ENCODE results near the gene FAM43A. TPM values are rescaled to one million over a fixed set of nuclear protein-coding genes. Genes with fewer than 3 reads are reported as not detected.

FAM43A gene
- total RNA-seq, 1 donor from 2014 or later: 33.5 TPM

- DNase-seq (ENCODE audit: low spot score): no peak
- H3K36me3 Mint-ChIP-seq (ENCODE audit: low read depth, unreplicated experiment): peaks cover 24% of the 10 kb centered on the region
Observed at GRCh38 chr3:194664857-194665256, 20.8 kb upstream of the FAM43A start.

DNA sequence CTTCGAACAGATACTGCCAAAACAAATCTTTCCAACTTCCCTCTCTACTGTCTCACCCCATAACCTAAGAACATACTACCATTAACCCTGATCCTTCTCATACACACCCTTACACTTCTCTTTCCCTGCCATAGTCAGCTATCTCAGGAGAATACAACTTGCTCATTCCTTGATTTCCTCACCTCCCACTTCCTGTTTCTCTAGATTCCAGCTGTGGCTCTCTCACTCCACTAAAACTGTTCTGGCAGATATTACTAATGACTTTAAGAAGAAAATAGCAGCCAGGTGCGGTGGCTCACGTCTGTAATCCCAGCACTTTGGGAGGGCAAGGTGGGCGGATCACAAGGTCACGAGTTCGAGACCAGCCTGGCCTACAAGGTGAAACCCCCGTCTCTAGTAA lies 18.3 kb upstream of the FAM43A start:
- Mint-ChIP-seq H3K27me3 (ENCODE audit: unreplicated experiment) (no peaks in the 10 kb centered on the region), H3K9me3 (ENCODE audit: unreplicated experiment) (no peaks in the 10 kb centered on the region), H3K4me1 (ENCODE audit: unreplicated experiment) (peaks cover 17% of the 10 kb centered on the region), H3K27ac (ENCODE audit: unreplicated experiment) (peak overlapping the region; percentile 65), H3K4me3 (ENCODE audit: unreplicated experiment) (no peak overlapping the region), H3K36me3 (ENCODE audit: low read depth, unreplicated experiment) (peaks cover 24% of the 10 kb centered on the region)
- TF ChIP-seq CTCF (IDR thresholded peaks at IDR 0.05; ENCODE audit: unreplicated experiment): no peak
- DNase-seq (ENCODE audit: low spot score): no peak

More at GRCh38 chr3:194664857-194665256, 20.8 kb upstream of the FAM43A start:
- H3K27me3 Mint-ChIP-seq (ENCODE audit: unreplicated experiment): no peaks in the 10 kb centered on the region
- peaks cover 28% of the 10 kb centered on the region for H3K4me1 Mint-ChIP-seq (ENCODE audit: unreplicated experiment)
- H3K9me3 Mint-ChIP-seq (ENCODE audit: unreplicated experiment): no peaks in the 10 kb centered on the region
- peak overlapping the region; percentile 43 for H3K4me3 Mint-ChIP-seq (ENCODE audit: unreplicated experiment)
- TF ChIP-seq CTCF (IDR thresholded peaks at IDR 0.05; ENCODE audit: unreplicated experiment): no peak
- no peak overlapping the region for H3K27ac Mint-ChIP-seq (ENCODE audit: unreplicated experiment)

DNA sequence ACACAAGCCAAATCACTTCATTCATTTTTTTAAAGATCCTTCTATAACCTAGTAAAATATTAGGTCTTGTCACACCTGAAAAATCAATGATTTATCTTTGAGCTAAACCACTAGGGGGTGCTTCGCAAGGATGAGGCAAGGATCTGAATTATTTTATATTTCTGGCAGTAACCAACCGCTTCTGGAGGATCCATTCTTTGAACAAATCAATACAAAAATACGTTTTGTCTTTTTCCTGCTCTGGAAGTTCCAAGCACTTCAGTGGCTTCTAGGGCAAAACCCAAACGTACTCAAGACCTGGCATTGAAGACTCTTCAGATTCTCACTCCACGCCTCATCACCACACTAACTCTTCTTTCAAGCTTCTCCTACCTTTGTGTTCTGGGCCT lies 14.2 kb upstream of the FAM43A start:
- H3K4me1 Mint-ChIP-seq (ENCODE audit: unreplicated experiment): peaks cover 22% of the 10 kb centered on the region
- no peak for DNase-seq (ENCODE audit: low spot score)
- no peaks in the 10 kb centered on the region for H3K9me3 Mint-ChIP-seq (ENCODE audit: unreplicated experiment)
- peak; percentile 92 for TF ChIP-seq CTCF (IDR thresholded peaks at IDR 0.05; ENCODE audit: unreplicated experiment)
- peak overlapping the region; percentile 98 for H3K4me3 Mint-ChIP-seq (ENCODE audit: unreplicated experiment)
- peaks cover 2% of the 10 kb centered on the region for H3K27me3 Mint-ChIP-seq (ENCODE audit: unreplicated experiment)
- H3K27ac Mint-ChIP-seq (ENCODE audit: unreplicated experiment): peak overlapping the region; percentile 96
- peaks cover 7% of the 10 kb centered on the region for H3K36me3 Mint-ChIP-seq (ENCODE audit: low read depth, unreplicated experiment)

DNA sequence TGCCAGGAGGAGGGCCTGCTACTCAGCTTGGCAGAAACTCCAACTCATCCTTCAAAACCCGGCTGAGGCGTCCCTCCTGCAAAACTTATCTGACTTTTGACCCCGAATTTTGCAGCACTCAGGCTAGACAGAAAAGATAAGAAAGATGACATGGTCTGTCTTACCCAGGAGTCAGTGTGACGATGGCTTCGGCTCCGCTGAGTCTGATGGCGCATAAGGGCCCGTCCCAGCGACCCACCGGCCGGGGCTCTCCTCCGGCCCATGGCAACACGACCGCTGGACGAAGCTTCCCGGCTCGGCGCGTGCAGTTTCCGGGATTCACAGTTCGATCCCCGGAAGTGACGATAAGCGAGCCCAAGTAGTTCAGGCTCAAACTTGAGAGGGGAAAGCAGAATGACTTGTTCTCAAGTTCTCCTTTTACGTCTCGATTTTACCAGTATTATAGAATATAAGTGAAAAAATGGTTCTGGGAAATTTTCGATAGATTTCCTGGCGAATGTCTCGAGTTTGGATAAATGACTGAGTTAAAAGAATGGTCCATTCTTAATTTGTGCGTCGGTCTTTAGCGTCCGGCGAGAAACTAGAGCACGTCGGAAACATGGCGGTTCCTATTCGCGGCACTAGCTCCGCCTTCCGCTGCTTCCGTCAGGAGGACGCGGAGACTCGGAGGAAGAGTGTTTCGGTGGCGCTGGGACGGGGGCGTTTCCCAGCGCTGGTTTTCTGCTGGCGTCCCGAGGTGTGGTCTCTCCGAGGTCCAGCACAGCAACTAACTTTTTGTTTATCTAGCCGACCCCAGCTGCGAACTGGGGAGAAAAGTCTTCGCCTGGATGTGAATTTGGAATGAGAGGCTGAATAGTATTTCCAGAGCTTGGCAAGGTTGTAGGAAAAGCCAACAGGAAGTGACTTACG lies 13.5 kb upstream of the FAM43A start, which contains the start of gene LSG1:
LSG1 (minus strand) TSS at position 292 of the 909 bp plus-strand sequence; CDS start at position 263, 29 bp downstream.
- peaks cover 22% of the 10 kb centered on the region for H3K4me1 Mint-ChIP-seq (ENCODE audit: unreplicated experiment)
- no peak for TF ChIP-seq CTCF (IDR thresholded peaks at IDR 0.05; ENCODE audit: unreplicated experiment)
- H3K36me3 Mint-ChIP-seq (ENCODE audit: low read depth, unreplicated experiment): peaks cover 7% of the 10 kb centered on the region
- no peaks in the 10 kb centered on the region for H3K9me3 Mint-ChIP-seq (ENCODE audit: unreplicated experiment)
- peak within 1 kb of the TSS; percentile 96 for H3K27ac Mint-ChIP-seq (ENCODE audit: unreplicated experiment)
- peak within 1 kb of the TSS; percentile 98 for H3K4me3 Mint-ChIP-seq (ENCODE audit: unreplicated experiment)
- peak; percentile 88 for DNase-seq (ENCODE audit: low spot score)
- H3K27me3 Mint-ChIP-seq (ENCODE audit: unreplicated experiment): peaks cover 2% of the 10 kb centered on the region

GRCh38 chr3:194672876-194673275 lies 12.8 kb upstream of the FAM43A start:
- Mint-ChIP-seq H3K4me1 (ENCODE audit: unreplicated experiment) (peaks cover 19% of the 10 kb centered on the region), H3K9me3 (ENCODE audit: unreplicated experiment) (no peaks in the 10 kb centered on the region), H3K36me3 (ENCODE audit: low read depth, unreplicated experiment) (peaks cover 7% of the 10 kb centered on the region), H3K27ac (ENCODE audit: unreplicated experiment) (peak overlapping the region; percentile 96), H3K4me3 (ENCODE audit: unreplicated experiment) (peak overlapping the region; percentile 52), H3K27me3 (ENCODE audit: unreplicated experiment) (peaks cover 2% of the 10 kb centered on the region)
- TF ChIP-seq CTCF (IDR thresholded peaks at IDR 0.05; ENCODE audit: unreplicated experiment): no peak
- DNase-seq (ENCODE audit: low spot score): no peak
